ENCODE data around the gene SATB1.
"Not testable (repeated sequence)": the region's sequence is repeated elsewhere in the genome, so short reads cannot be mapped to it uniquely, and the experiment has no call there.

Gene SATB1

DNA sequence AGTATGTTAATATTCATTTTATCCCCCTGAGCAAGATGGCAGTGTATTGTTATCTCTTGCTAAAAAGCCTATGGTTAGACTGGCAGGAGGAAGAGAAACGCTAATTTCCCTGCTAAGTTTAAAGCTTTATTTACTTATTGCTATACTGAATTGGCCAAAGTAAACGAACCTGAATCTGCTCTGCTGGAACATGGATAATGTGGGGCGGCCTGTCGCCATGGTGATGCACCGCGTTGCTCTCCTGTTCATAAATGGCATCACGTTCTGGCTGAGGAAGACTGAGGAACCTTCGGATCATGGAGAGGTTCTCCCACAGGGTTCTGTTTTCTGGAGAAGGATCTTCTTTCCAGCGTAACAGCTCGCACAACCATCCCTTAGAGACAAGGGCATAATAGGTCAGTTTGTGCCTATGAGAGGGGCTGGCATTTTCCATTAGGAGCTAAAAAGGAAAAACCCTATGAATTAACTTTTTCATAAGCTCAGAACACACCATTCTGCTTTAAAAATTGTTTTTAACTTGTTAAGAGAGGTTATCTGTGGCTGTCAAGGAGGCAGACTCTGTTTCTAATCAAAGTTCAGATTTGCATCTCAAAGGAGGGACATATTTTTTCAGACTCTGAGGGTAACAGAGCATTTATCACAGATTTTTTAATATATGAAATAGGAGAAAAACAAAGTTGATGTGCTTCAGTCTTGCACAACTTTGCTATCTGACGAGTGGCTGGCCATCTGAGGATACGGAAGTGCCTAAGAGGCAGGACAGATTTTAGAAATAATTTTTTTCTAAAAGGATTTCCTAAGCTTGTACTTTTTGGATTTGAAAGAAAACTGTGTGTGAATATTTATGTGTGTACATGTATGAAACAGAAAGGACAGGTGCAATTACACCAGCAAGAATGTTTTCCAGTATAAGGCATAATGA is 73.1 kb downstream of the SATB1 start:
- DNase-seq (ENCODE audit: low spot score): no peak

DNA sequence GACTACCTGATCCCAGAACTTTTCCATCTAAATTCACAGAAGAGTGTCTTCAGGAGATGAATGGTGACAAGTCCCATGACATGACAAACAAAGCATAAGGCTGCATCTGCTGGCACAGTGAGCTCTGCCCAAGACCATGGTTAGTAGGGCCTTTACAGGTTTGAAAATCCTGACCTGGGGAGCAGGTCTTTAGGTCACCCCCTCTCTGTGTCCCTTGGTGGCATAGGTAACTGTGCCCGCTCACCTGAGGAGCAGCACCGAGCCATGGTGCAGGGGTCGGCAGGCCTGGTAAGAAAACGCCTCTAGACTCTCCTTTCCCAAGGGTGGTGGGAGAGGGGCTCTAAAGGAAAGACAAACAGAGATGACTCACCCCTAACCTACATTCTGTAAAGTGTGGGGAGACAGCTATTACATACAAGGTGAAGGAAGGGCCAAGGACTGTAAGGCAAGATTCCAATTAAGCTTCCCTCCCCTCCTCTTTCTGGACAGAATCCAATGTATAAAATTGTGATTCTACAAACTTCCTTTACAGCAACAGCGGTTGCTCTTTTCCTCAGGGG is 74.0 kb downstream of the SATB1 start:
- no peak for DNase-seq (ENCODE audit: low spot score)

GRCh38 chr3:18349197-18349798 is 75.8 kb downstream of the SATB1 start:
- DNase-seq (ENCODE audit: low spot score): no peak

GRCh38 chr3:18346097-18346496 is 79.0 kb downstream of the SATB1 start:
- no peak for DNase-seq (ENCODE audit: low spot score)

DNA sequence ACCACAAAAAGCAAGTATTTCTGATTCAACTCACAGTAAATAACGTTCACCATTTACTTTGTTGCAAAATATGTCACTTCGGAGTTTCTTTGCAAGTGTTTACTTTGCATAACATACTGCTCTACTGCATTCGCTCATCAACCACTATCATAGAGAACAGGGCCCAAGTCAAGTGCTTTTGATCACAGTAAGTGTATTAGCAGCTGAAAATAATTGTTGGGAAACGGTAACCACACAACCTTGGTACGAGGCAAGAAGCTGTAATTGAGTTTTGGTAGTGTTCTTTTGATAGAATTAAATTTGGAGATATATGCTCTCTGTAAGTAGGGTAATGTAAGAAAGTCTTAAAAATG is 80.1 kb downstream of the SATB1 start:
- DNase-seq (ENCODE audit: low spot score): no peak

- no peak for DNase-seq (ENCODE audit: low spot score)
These were observed 80.7 kb downstream of the SATB1 start for GRCh38 chr3:18344306-18345014.

DNA sequence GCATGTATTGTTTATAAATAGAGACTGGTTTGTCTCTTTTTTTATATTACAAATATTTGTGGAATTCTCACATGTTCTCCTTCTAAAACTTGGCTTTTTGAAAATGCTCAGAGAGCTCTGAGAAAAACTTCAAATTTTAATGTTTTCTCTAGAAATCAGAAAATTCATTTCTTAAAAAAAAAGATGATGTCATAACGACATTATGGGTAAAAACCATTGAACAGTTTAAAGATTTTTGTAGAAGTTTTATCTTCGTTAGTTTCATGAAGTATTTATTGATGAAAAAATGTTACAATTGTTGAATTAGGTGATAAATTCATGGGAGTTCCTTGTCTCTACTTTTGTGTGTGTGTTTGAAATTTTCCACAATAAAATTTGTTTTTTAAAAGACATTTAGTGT is 81.3 kb downstream of the SATB1 start:
- DNase-seq (ENCODE audit: low spot score): no peak

GRCh38 chr3:18338827-18339514 is 86.2 kb downstream of the SATB1 start:
- DNase-seq (ENCODE audit: low spot score): no peak

GRCh38 chr3:18337231-18337630 is 87.9 kb downstream of the SATB1 start:
- DNase-seq (ENCODE audit: low spot score): no peak

- no peak for DNase-seq (ENCODE audit: low spot score)
These were observed 90.1 kb downstream of the SATB1 start for GRCh38 chr3:18334837-18335601.

- not testable (repeated sequence) for DNase-seq (ENCODE audit: low spot score)
These were observed 94.2 kb downstream of the SATB1 start for GRCh38 chr3:18330772-18331441.

- DNase-seq (ENCODE audit: low spot score): no peak
These were observed 117.0 kb downstream of the SATB1 start for GRCh38 chr3:18308096-18308650.

- no peak for DNase-seq (ENCODE audit: low spot score)
These were observed 117.6 kb downstream of the SATB1 start for GRCh38 chr3:18307529-18307928.

DNA sequence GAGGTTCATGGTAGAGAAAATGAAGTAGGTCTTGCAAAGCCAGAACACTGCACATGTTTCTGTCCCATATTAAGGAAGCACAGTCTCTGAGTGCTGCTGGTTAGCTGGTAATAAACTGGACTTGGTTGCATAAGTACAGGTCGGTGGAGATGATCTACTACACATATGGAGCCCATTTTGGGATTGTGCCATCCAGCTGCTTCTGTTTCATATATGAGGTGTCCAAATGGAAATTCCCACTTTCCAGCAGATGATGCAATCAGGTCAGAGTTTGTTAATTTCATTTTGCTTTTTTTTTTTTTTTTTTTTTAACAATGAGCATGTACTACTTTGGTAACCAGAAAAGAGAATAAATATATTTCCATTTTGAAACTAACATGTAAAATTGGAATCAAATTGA is 122.6 kb downstream of the SATB1 start:
- no peak for DNase-seq (ENCODE audit: low spot score)

- no peak for DNase-seq (ENCODE audit: low spot score)
These were observed 123.4 kb downstream of the SATB1 start for GRCh38 chr3:18301781-18302180.

- DNase-seq (ENCODE audit: low spot score): no peak
These were observed 124.2 kb downstream of the SATB1 start for GRCh38 chr3:18300916-18301315.

GRCh38 chr3:18297126-18297525 is 128.0 kb downstream of the SATB1 start:
- DNase-seq (ENCODE audit: low spot score): no peak

All from left forelimb (tissue), 1 donor.